ENCODE results near the gene MTRF1. TPM values are rescaled to one million over a fixed set of nuclear protein-coding genes. Genes with fewer than 3 reads are reported as not detected.

Gene MTRF1
- total and polyA plus RNA-seq, 12 donors, result 6.8 to 27.4 (median 17.7) TPM

DNA sequence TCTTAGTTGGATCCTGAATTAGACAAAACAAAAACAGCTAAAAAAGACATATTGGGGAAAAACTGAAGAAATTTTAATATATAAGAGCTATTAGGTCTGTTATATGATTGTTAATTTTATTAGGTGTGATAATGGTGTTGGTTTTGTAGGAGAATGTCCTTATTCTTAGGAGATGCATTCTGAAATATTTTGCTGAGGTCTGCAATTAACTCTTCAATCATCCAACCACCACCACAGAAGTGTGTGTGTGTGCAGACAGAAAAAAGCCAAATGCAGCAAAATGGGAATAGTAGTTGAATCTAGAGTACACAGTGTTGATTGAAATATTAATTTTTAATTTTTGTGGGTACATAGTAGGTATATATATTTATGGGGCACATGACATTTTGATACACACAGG lies 56.9 kb downstream of the MTRF1 start:
- no peak for DNase-seq
- H3K36me3 ChIP-seq (replicated peaks in 1 of 2), result no peaks in the 10 kb centered on the region
- no peaks in the 10 kb centered on the region for H3K4me1 ChIP-seq (replicated peaks in 1 of 2)
- peaks cover 0 to 4% (median 0%) of the 10 kb centered on the region in 3 donors for H3K9me3 ChIP-seq (replicated peaks in 1 of 3)
- TF ChIP-seq POLR2A (IDR thresholded peaks at IDR 0.05) (no peak), CTCF (IDR thresholded peaks at IDR 0.05) (no peak)
- H3K27me3 ChIP-seq, result no peaks in the 10 kb centered on the region
- intact Hi-C loops (cut with DNase I), result no loop called here
- no peak overlapping the region for H3K4me3 ChIP-seq
- H3K27ac ChIP-seq, result no peak overlapping the region

GRCh38 chr13:41203810-41204209 lies 59.6 kb downstream of the MTRF1 start:
- Histone ChIP-seq H3K27me3 (no peaks in the 10 kb centered on the region), H3K4me1 (replicated peaks in 1 of 2) (no peaks in the 10 kb centered on the region), H3K9me3 (replicated peaks in 1 of 3) (peaks cover 0 to 4% (median 0%) of the 10 kb centered on the region in 3 donors), H3K4me3 (no peak overlapping the region), H3K36me3 (replicated peaks in 1 of 2) (no peaks in the 10 kb centered on the region), H3K27ac (no peak overlapping the region)
- intact Hi-C loops (cut with DNase I), result no loop called here
- no peak for TF ChIP-seq CTCF (IDR thresholded peaks at IDR 0.05)
- 73 to 81% (median 78%) methylated on average over 6 of the region's 6 CpGs for WGBS, 4 donors
- DNase-seq, result no peak

DNA sequence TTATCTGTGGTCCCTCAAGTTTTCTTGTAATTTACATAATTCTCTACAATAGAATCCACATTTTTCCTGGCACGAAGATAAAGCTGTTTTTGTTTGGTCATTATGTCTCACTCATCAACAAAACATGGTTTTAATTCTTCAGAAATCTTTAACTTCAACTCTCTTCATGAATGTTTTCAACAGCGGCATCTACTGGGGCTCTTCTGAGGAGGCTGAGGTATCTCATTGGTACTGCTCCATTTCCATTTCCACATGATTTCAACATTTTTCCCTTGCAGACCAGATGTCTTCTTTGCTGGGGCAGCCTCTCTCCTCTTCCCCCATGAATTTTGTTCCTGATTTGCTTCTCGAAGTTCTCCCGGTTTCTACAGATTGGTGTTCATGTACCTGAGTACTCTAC lies 63.2 kb downstream of the MTRF1 start:
- Histone ChIP-seq H3K27me3 (no peaks in the 10 kb centered on the region), H3K9me3 (replicated peaks in 1 of 3) (no peaks in the 10 kb centered on the region), H3K4me1 (replicated peaks in 1 of 2) (no peaks in the 10 kb centered on the region), H3K36me3 (replicated peaks in 1 of 2) (no peaks in the 10 kb centered on the region), H3K4me3 (no peak overlapping the region), H3K27ac (no peak overlapping the region)
- no peak for TF ChIP-seq POLR2A (IDR thresholded peaks at IDR 0.05)
- no peak for TF ChIP-seq CTCF (IDR thresholded peaks at IDR 0.05)
- DNase-seq, result no peak
- WGBS, 4 donors, result 85 to 89% (median 87%) methylated on average over 4 of the region's 4 CpGs
- intact Hi-C loops (cut with DNase I), result no loop called here

DNA sequence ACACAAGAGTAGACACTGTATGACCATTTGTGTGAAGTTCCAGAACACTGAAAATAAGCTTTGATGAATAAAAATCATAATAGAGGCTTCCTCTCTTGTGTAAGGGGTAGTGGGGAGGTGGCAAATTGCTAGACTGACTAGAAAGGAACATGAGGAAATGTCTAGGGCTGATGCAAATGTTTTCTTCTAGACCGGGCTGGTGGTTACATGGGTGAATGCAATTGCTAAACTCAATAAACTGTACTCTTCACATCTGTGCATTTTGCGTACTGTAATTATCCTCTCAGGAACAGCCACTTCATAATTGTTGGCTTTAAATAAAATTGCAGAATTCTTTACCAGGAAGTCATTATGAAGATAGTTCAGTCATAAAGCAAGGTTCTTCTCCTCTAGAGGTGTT lies 63.9 kb downstream of the MTRF1 start:
- intact Hi-C loops (cut with DNase I), result loop anchor here in 1 of 2 donors (10.0 kb wide), 1 partner anchor 65 kb away; the partner anchor contains the start of gene KBTBD6
- no peaks in the 10 kb centered on the region for H3K9me3 ChIP-seq (replicated peaks in 1 of 3)
- no peak for DNase-seq
- H3K4me3 ChIP-seq, result no peak overlapping the region
- WGBS, 4 donors, result 84 to 94% (median 89%) methylated on average over 2 of the region's 2 CpGs
- H3K4me1 ChIP-seq (replicated peaks in 1 of 2), result no peaks in the 10 kb centered on the region
- no peaks in the 10 kb centered on the region for H3K36me3 ChIP-seq (replicated peaks in 1 of 2)
- H3K27me3 ChIP-seq, result no peaks in the 10 kb centered on the region
- TF ChIP-seq POLR2A (IDR thresholded peaks at IDR 0.05) (no peak), CTCF (IDR thresholded peaks at IDR 0.05) (no peak)
- no peak overlapping the region for H3K27ac ChIP-seq
